GM13977 (cell line): ENCODE measurements around the gene IQCK.

Experiments used
- DNase-seq: peaks from one replicate; pipeline ENCODE4 v3.0.0; 2012; ENCODE audit warnings: low spot score
- in situ Hi-C: fragments of 300-500 bp; cut with MboI; formaldehyde crosslinking; loops from one replicate; pipeline ENCODE4 v1.12.0; 2022; ENCODE audit warnings: low sequenced_read_pairs, low pct_unique_long_range_greater_than_20kb, mixed read lengths, inconsistent platforms; ENCODE audit not compliant: unreplicated experiment
- TF ChIP-seq, protein P1 (sequence below): IDR thresholded peaks from 2 replicates; pipeline ENCODE4 v1.5.1; 2012; ENCODE audit warnings: mild to moderate bottlenecking, control low read depth; ENCODE audit not compliant: insufficient read depth; ENCODE audit errors: extremely low read depth, missing control alignments

The IQCK gene

DNA sequence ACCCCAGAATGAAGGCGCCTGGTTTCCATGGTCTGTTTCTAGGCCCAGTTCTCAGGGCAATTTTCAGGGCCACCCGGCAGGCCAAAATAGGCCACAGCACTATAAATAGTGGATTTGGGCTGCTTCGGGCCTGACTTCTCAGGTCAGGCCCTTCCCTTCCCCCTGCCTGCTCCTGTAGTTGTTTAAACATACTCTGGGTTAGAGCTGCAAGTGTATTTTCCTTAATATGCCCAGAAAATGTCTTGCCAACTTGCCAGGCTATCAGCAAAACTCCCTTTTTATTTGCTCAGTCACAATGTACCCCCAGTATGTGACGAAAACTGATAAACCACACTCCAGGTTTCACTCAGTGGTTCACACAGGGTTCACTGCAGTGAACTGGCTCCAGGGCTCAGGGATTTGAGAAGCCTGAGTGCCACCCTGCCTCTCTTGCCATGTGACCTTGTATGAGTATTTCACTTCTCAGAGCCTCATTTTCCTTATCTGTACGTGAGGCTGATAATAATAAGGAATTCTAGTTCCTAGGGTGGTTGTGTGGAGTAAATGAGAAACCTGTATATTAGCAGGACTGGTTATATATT is 90.1 kb downstream of the IQCK start:
- DNase-seq, result peak; percentile 36
- in situ Hi-C loops, result no loop called here
- TF ChIP-seq, protein P1, sequence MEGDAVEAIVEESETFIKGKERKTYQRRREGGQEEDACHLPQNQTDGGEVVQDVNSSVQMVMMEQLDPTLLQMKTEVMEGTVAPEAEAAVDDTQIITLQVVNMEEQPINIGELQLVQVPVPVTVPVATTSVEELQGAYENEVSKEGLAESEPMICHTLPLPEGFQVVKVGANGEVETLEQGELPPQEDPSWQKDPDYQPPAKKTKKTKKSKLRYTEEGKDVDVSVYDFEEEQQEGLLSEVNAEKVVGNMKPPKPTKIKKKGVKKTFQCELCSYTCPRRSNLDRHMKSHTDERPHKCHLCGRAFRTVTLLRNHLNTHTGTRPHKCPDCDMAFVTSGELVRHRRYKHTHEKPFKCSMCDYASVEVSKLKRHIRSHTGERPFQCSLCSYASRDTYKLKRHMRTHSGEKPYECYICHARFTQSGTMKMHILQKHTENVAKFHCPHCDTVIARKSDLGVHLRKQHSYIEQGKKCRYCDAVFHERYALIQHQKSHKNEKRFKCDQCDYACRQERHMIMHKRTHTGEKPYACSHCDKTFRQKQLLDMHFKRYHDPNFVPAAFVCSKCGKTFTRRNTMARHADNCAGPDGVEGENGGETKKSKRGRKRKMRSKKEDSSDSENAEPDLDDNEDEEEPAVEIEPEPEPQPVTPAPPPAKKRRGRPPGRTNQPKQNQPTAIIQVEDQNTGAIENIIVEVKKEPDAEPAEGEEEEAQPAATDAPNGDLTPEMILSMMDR, result no peak

DNA sequence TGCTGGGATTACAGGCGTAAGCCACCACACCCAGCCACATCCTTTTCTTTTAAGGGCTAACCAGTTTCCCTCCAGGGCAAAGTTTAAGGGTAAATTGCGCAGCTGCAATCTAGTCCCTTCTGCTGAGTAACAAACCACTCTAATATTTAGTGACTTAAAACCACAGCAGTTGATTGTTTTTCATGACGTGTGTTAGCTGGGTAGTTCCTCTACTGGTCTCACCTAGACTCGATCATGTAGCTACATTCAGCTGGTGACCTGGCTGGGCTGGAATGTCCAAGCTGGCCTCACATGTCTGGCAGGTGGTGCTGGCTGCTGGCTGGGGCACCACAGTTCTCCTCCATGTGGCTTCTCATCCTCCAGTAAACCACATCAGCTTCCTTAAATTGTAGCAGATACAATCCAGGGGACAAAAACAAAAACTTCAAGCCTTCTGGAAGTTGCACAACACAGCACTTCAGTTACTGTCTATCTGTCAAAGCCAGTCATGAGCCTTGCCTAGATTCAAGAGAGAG is 91.1 kb downstream of the IQCK start:
- DNase-seq, result no peak
- TF ChIP-seq, protein P1, result no peak
- in situ Hi-C loops, result no loop called here

- DNase-seq, result no peak
- TF ChIP-seq, protein P1, result no peak
- in situ Hi-C loops, result no loop called here
These were observed 91.6 kb downstream of the IQCK start for GRCh38 chr16:19809693-19810092.

GRCh38 chr16:19810817-19811731 is 93.0 kb downstream of the IQCK start:
- in situ Hi-C loops, result no loop called here
- TF ChIP-seq, protein P1, result no peak
- no peak for DNase-seq

DNA sequence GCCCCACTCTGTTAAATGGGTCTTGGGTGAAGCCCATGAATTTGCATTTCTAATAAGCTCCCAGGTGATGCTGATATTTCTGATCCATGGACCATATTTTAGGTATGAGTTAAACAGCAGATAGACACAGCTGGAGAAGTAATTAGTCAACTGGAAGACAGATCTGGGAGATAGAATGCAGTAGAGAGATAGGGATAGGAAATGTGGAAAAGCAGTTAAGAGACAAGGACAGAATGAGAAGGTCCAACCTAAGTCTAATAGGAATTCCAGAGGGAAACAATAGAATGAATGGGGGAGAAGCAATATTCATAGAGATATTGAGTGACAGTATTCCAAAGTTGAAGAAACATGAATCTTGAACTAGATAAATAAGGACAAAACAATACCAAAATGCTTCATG is 94.9 kb downstream of the IQCK start:
- in situ Hi-C loops, result no loop called here
- TF ChIP-seq, protein P1, result no peak
- no peak for DNase-seq

GRCh38 chr16:19815418-19815817 is 97.3 kb downstream of the IQCK start:
- in situ Hi-C loops, result no loop called here
- TF ChIP-seq, protein P1, result no peak
- no peak for DNase-seq
